HG02798 (cell line): ENCODE measurements around the gene PAX7.
"Not testable (repeated sequence)": the region's sequence is repeated elsewhere in the genome, so short reads cannot be mapped to it uniquely, and the experiment has no call there.

Experiments used
- ATAC-seq: cut with Tn5 transposase; IDR thresholded peaks from one replicate; pipeline ENCODE4 v1.9.1; 2021; ENCODE audit warnings: mild to moderate bottlenecking; ENCODE audit not compliant: unreplicated experiment, poor library complexity

The PAX7 gene

DNA sequence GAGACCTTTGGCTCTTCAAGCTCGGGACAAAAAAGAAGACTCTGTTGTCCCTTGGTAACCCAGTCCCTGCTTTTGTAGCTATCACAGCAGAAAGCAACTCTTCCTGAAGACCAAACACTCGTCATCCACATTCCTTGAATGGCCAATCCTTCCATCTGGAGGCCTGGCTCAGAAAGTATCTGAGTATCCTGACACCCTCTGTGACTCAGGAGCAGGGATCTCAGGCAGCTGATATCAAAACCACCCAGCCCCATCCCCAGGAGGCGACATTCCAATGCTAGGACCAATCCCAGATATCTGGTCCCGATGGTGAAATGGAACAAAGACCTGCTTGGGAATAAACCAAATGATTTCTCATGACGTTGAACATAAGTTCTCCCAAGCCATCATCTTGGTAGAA is 116.3 kb downstream of the PAX7 start:
- ATAC-seq: no peak

DNA sequence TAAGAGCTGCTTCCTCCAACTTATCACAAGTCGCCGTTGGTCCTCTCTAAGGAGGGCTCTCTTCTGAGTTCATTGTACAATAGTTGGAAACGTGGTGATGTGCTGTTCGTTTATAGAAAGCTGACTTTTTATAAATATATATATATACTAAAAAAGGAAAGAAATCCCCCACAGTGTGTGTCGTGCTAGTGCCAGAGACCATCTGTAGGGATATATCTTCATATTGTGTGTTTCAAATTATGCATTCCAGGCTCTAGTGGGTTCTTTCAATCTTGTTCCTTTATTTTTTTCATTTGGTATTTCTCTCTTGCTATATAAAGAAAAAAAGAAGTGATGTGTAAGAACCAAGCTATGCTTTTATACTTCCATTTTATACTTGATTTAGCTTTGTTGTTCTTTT is 117.0 kb downstream of the PAX7 start:
- no peak for ATAC-seq

GRCh38 chr1:18748435-18748834 is 117.8 kb downstream of the PAX7 start:
- no peak for ATAC-seq

GRCh38 chr1:18749569-18749968 is 118.9 kb downstream of the PAX7 start:
- ATAC-seq: no peak

DNA sequence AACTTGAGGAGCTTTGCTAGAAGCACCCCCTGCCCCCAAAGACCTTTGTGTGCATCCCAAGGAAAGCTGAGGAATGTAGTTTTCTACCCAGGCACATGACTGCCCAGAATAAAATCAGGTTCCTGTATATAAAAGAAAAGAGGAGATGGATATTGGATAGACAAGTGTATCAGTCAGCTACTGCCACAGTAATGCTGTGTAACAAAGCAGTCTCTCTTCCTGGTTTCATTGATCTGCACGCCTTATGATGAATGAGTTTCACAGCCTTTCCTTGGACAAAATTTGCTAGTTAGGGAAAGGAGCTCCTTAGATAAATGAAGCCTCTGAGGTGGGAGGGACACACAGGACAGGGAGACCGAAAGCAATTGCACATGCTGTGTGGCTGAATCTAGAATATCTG is 120.0 kb downstream of the PAX7 start:
- no peak for ATAC-seq

- no peak for ATAC-seq
These were observed 120.8 kb downstream of the PAX7 start for GRCh38 chr1:18751425-18751824.

GRCh38 chr1:18752409-18752808 is 121.8 kb downstream of the PAX7 start:
- no peak for ATAC-seq

DNA sequence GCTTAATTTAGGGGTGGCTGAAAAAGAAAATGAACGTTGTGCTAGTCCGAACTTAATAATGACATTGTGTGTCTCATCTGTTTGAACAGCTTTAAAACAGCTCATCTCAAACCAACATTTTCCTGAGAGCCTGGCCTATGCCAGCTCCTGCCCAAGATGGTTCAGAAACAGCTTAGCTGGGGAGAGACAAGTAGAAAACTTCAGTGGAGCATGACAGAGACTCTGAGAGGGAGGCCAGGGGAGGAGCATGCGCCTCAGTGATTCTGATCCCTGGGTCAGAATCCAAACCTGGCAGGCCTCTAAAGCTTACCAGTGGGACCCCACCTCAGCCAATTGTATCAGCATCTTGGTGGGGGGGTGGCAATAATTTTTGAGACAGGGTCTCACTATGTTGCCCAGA is 129.5 kb downstream of the PAX7 start:
- no peak for ATAC-seq

- ATAC-seq: no peak
These were observed 131.5 kb downstream of the PAX7 start for GRCh38 chr1:18761948-18762840.

GRCh38 chr1:18764362-18764761 is 133.7 kb downstream of the PAX7 start:
- ATAC-seq: no peak

- ATAC-seq: no peak
These were observed 135.1 kb downstream of the PAX7 start for GRCh38 chr1:18765725-18766124.

DNA sequence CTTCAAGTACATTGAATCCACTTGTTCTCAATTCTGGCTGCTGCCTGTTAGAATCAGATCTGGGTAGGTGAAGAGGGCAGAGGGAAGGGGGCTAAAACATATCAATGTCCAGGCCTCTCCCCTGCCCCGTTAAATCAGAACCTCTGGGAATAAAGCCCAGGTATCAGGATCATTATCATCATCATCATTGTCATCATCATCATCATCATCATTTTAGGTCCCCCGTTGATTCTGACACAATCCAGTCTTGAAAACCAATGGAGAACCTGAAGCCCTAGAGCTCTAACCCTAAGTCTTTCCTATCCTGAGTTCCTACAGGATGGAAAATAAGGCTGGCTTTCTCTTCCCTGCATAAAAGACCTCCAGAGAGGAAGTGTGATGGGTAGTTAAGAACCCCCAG is 135.7 kb downstream of the PAX7 start:
- no peak for ATAC-seq

- ATAC-seq: not testable (repeated sequence)
These were observed 136.9 kb downstream of the PAX7 start for GRCh38 chr1:18767576-18767975.

GRCh38 chr1:18768086-18768485 is 137.4 kb downstream of the PAX7 start:
- no peak for ATAC-seq

DNA sequence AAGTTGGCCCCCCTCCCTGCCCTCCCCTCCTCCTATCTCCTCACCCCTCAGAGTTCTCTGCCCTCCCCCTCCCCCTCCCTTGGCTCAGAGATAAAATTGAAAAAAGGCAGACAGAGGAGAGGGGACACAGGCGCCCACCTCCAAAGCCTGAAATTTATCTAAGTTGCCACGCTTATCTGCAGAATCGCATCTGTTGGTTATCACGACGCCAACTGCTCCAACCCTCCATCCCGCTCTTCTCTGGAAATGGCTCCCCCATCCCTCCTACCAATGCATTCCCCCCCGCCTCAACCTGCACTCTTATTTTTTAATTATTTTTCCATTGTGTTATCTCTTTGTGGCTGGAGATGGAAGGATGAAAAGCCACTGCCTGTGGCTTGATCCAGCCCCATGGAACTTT is 138.5 kb downstream of the PAX7 start:
- no peak for ATAC-seq

GRCh38 chr1:18770799-18771198 is 140.2 kb downstream of the PAX7 start:
- ATAC-seq: no peak

DNA sequence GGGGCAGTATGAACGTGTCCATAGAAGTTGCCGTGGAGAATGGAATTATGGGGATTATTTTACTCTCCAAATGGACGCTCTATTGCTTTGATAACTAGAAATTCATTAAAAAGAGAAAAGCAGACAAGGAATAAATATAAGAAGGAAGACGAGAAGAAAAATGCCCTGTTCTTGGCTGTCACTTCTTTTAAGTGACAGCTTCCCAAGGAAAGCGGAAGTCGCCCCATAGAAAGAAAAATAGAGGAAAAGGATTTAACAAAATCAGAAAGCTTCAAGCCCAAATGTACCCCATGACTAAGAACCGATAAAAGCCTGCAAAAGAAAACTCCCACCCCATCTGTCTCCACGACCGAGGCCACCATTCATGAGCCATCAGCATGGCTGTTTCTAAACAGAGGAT is 143.1 kb downstream of the PAX7 start:
- no peak for ATAC-seq

DNA sequence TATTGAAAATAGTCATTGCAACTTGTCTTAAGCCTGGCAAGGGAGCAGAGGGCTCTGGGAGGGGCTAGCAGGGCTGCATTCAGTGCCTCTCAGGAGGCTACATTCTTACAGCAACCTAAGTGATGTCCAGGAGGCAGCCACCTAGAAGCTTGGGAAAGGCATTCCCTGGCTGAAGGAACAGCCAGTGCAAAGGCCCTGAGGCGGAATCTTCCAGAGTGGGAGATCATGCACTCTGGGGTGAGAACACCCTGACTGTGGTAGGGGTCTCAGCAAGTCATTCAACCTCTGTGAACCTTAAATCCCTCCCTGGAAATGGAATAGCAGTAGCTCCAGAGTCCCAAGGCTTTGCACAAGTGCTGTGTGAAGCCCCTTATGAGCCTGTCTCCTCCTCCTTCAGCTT is 144.7 kb downstream of the PAX7 start:
- ATAC-seq: no peak

GRCh38 chr1:18776777-18777176 is 146.1 kb downstream of the PAX7 start:
- ATAC-seq: no peak

GRCh38 chr1:18778437-18778836 is 147.8 kb downstream of the PAX7 start:
- no peak for ATAC-seq

DNA sequence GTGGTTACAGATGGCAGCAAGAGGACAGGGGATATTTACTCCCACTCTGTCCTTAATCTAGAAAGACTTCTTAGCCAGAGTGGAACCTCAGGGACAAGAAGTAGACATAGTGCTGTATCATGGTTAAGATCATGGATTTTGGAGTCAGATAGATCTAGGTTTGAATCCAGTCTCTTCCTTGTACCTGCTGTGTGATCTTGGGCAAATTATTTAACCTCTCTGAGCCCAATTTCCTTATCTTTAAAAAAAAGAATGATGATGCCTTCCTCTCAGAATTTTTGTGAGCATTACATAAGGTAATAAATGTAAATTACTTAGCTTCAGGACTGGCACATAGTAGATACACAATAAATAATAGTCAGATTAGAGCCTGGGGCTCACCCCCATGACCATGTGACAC is 150.4 kb downstream of the PAX7 start:
- no peak for ATAC-seq

DNA sequence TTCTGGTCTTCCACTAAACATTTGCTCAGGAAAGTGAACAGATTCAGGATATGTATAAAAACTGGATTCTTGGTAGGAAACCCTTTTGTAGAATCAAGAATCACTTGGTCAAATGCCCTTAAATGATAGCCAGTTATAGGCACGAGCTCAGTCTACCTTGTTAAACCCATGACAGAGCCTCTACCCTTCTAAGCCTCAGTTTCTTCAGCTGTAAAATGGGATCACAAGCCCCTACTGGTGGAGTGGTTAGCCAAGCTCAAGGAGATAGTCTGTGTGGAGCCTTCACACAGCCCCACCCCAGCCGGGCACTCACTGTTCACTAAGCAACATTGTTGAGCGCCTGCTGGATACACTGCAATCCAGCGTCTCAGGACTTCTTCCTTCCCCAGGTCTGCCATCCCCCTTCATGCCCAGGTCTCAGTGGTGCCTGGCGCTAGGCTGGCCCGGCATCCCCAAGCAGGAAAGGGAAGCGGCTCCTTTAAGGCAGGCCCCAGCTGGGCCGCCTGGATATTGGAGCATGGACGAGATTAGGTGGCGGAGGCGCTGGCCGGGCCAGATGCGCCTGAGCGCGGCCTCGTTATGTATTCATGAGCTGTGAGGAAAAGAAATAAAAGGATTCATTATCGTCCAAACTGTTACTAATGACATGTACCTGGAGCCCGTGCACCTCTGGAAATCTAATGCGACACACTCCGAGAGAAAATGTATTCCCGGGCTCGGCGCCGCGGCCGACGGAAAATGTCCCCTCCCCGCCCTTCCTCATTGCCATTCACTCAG is 153.2 kb downstream of the PAX7 start:
- no peak for ATAC-seq
